ENCODE data around the gene PTPRT.

Gene PTPRT

DNA sequence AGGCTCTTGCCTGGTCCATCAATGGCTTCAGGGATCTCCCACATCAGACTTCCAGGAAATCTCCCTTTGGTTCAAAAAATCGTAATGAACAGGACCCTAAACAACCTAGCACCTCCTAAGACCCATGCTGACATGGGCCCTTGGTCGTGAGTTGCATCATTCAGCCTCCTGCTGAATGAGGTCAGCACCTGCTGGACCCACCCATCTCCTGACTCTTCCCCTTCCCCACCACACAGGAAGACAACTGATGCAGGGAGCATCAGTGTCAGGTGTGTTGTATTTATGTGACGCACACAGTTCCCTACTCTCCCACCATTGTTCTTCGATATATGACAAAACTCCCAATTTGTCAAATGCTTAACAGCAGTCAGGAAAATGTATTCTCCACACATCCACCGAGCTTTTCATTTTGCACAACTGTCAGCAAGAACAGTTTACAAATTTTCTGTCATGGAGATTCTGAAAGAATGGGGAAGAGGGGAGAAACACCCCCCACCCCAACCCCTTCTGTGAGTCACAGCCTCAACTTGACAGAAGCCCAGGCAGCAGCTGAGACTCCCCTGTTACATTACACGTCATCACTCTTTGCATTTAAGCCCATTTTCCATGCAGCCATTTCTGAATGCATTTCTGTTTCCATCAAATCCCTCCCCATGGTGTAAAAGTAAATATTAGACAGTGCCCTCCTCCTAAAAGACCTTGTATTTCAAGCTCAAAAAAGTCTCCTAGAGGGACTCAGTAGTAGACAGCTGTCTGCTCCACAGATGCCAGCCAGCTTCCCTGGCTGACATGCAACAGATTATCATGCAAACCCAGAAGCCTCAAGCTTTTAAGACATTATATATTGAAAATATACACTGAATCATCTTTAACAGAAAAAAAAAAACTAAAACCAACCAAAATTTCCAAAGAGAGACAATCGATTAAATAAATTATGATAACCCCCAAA, 577.5 kb downstream of the PTPRT start:
- H3K4me1 ChIP-seq (ENCODE audit: low read length): no peaks in the 10 kb centered on the region
- no peak for DNase-seq
- H3K9me2 ChIP-seq (replicated peaks; ENCODE audit: insufficient read depth, low read length): no peaks in the 10 kb centered on the region
- no peak for TF ChIP-seq EZH2phosphoT487 (IDR thresholded peaks at IDR 0.05; ENCODE audit: low read length)
- TF ChIP-seq, protein P1, sequence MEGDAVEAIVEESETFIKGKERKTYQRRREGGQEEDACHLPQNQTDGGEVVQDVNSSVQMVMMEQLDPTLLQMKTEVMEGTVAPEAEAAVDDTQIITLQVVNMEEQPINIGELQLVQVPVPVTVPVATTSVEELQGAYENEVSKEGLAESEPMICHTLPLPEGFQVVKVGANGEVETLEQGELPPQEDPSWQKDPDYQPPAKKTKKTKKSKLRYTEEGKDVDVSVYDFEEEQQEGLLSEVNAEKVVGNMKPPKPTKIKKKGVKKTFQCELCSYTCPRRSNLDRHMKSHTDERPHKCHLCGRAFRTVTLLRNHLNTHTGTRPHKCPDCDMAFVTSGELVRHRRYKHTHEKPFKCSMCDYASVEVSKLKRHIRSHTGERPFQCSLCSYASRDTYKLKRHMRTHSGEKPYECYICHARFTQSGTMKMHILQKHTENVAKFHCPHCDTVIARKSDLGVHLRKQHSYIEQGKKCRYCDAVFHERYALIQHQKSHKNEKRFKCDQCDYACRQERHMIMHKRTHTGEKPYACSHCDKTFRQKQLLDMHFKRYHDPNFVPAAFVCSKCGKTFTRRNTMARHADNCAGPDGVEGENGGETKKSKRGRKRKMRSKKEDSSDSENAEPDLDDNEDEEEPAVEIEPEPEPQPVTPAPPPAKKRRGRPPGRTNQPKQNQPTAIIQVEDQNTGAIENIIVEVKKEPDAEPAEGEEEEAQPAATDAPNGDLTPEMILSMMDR (IDR thresholded peaks at IDR 0.05; ENCODE audit: low read length): no peak
- no peak for TF ChIP-seq EZH2 (optimal IDR thresholded peaks at IDR 0.05; ENCODE audit: low read depth, low read length)
- no peak overlapping the region for H3K9ac ChIP-seq (ENCODE audit: low read length)
- H3K4me2 ChIP-seq (ENCODE audit: low read depth, low read length): no peak overlapping the region
- H3K27me3 ChIP-seq (replicated peaks; ENCODE audit: insufficient read depth, low read length): no peaks in the 10 kb centered on the region
- no peaks in the 10 kb centered on the region for H3K79me2 ChIP-seq (ENCODE audit: low read length)
- H3K27ac ChIP-seq (ENCODE audit: low read length): no peak overlapping the region
- no peaks in the 10 kb centered on the region for H3F3A ChIP-seq (ENCODE audit: insufficient read depth, low read length)
- H3K36me3 ChIP-seq (replicated peaks; ENCODE audit: insufficient read depth, low read length): no peaks in the 10 kb centered on the region
- H3K4me3 ChIP-seq (ENCODE audit: low read length): no peak overlapping the region
- H2AFZ ChIP-seq (ENCODE audit: low read length): no peak overlapping the region
- H4K20me1 ChIP-seq (ENCODE audit: insufficient read depth, low read length): no peaks in the 10 kb centered on the region
- no peaks in the 10 kb centered on the region for H3K9me3 ChIP-seq (replicated peaks; ENCODE audit: insufficient read depth, low read length)

DNA sequence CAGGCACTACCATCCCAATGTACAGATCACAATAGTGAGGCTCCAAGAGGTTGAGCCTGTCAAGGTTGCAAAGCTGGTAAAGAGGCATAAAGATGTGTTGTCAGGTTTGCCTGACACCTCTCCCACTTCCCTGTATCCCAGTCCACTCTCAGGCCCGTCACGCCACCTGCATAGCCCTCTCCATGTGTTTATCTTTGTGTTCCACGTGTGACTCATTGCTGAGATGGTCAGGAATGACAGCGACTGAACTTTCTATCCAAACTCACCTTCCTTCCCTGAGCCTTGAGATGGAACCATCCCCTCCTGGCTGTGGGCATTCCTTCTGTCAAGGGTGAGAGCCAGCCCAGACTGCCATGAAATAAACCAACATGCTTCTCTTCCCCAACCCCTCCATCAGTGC, 578.3 kb downstream of the PTPRT start:
- DNase-seq: no peak
- Histone ChIP-seq H3K9me2 (replicated peaks; ENCODE audit: insufficient read depth, low read length) (no peaks in the 10 kb centered on the region), H2AFZ (ENCODE audit: low read length) (no peak overlapping the region), H3F3A (ENCODE audit: insufficient read depth, low read length) (no peaks in the 10 kb centered on the region), H4K20me1 (ENCODE audit: insufficient read depth, low read length) (no peaks in the 10 kb centered on the region), H3K4me1 (ENCODE audit: low read length) (no peaks in the 10 kb centered on the region), H3K4me3 (ENCODE audit: low read length) (no peak overlapping the region), H3K79me2 (ENCODE audit: low read length) (no peaks in the 10 kb centered on the region), H3K27me3 (replicated peaks; ENCODE audit: insufficient read depth, low read length) (no peaks in the 10 kb centered on the region), H3K36me3 (replicated peaks; ENCODE audit: insufficient read depth, low read length) (no peaks in the 10 kb centered on the region), H3K27ac (ENCODE audit: low read length) (no peak overlapping the region), H3K4me2 (ENCODE audit: low read depth, low read length) (no peak overlapping the region), H3K9ac (ENCODE audit: low read length) (no peak overlapping the region), H3K9me3 (replicated peaks; ENCODE audit: insufficient read depth, low read length) (no peaks in the 10 kb centered on the region)
- TF ChIP-seq, protein P1 (IDR thresholded peaks at IDR 0.05; ENCODE audit: low read length): no peak
- TF ChIP-seq EZH2 (optimal IDR thresholded peaks at IDR 0.05; ENCODE audit: low read depth, low read length) (no peak), EZH2phosphoT487 (IDR thresholded peaks at IDR 0.05; ENCODE audit: low read length) (no peak)

DNA sequence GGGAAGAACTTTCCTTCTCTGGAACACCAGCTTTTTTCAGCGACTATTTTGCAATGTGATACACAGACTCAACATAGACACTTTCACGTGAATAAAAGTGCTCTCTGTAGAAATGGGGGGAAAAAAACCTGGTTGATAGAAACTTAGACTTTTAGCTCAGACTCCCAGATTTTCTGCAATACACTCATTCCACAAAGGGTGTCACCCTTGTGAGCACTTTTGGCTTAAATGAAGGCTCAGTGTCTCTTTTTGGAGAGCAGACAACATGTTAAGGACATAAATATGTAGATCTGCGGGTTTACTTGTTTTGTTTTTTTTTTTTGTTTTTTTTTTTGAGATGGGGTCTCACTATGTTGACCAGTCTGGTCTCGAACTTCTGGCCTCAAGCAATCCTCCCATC, 579.6 kb downstream of the PTPRT start:
- Histone ChIP-seq H3K79me2 (ENCODE audit: low read length) (no peaks in the 10 kb centered on the region), H3K4me3 (ENCODE audit: low read length) (no peak overlapping the region), H3K9me3 (replicated peaks; ENCODE audit: insufficient read depth, low read length) (no peaks in the 10 kb centered on the region), H3K4me1 (ENCODE audit: low read length) (no peaks in the 10 kb centered on the region), H3F3A (ENCODE audit: insufficient read depth, low read length) (no peaks in the 10 kb centered on the region), H3K27me3 (replicated peaks; ENCODE audit: insufficient read depth, low read length) (no peaks in the 10 kb centered on the region), H3K4me2 (ENCODE audit: low read depth, low read length) (no peak overlapping the region), H3K27ac (ENCODE audit: low read length) (no peak overlapping the region), H3K9me2 (replicated peaks; ENCODE audit: insufficient read depth, low read length) (no peaks in the 10 kb centered on the region), H3K36me3 (replicated peaks; ENCODE audit: insufficient read depth, low read length) (no peaks in the 10 kb centered on the region), H2AFZ (ENCODE audit: low read length) (no peak overlapping the region), H3K9ac (ENCODE audit: low read length) (no peak overlapping the region), H4K20me1 (ENCODE audit: insufficient read depth, low read length) (no peaks in the 10 kb centered on the region)
- TF ChIP-seq EZH2 (optimal IDR thresholded peaks at IDR 0.05; ENCODE audit: low read depth, low read length) (no peak), EZH2phosphoT487 (IDR thresholded peaks at IDR 0.05; ENCODE audit: low read length) (no peak)
- TF ChIP-seq, protein P1 (IDR thresholded peaks at IDR 0.05; ENCODE audit: low read length): no peak
- DNase-seq: no peak

Data from MM.1S (cell line).